Left ventricle myocardium inferior (tissue), 1 donor: ENCODE data around the gene ST7. TPM values are rescaled to one million over a fixed set of nuclear protein-coding genes. Genes with fewer than 3 reads are reported as not detected.

Experiments
- DNase-seq: peaks from one replicate; pipeline ENCODE4 v3.0.0-alpha.2; 2020
- H3K27ac ChIP-seq: fragments of 200-600 bp; replicated peaks from 2 replicates; pipeline ENCODE4 v1.8.0; 2021
- H3K27me3 ChIP-seq: fragments of 200-600 bp; 2 replicates; pipeline ENCODE4 v1.8.0; 2021; ENCODE audit warnings: low read depth
- H3K36me3 ChIP-seq: fragments of 200-600 bp; 2 replicates; pipeline ENCODE4 v1.8.0; 2021
- H3K4me1 ChIP-seq: fragments of 200-600 bp; 2 replicates; pipeline ENCODE4 v1.8.0; 2021
- H3K4me3 ChIP-seq: fragments of 200-600 bp; 2 replicates; pipeline ENCODE4 v1.8.0; 2021; ENCODE audit warnings: mild to moderate bottlenecking, moderate library complexity
- H3K9me3 ChIP-seq: fragments of 200-600 bp; replicated peaks from 2 replicates; pipeline ENCODE4 v1.8.0; 2021
- CTCF ChIP-seq: fragments of 200-600 bp; IDR thresholded peaks from 2 replicates; pipeline ENCODE4 v1.8.0; 2021; ENCODE audit warnings: antibody characterized with exemption, mild to moderate bottlenecking, borderline replicate concordance
- intact Hi-C: fragments of 100-400 bp; cut with micrococcal nuclease; formaldehyde crosslinking; loops from one replicate; pipeline ENCODE4 v1.11.0; 2022
- total RNA-seq: library from RNA; stranded (reverse); fragmentation: NEBNext Ultra II Directional; extraction: Animal tissue kit (Norgen Biotek cat#: 25700); gene quantifications from one replicate; pipeline ENCODE4 v1.2.1, GENCODE V29; 2021
- donor health status: DM: no; HTN: yes; CAD: no; lungs with severe emphysema.

Gene ST7
- total RNA-seq, 1 donor from 2014 or later: 28.5 TPM

- Histone ChIP-seq H3K4me1 (no peaks in the 10 kb centered on the region), H3K36me3 (no peaks in the 10 kb centered on the region), H3K27ac (no peak overlapping the region), H3K4me3 (no peak overlapping the region), H3K9me3 (no peaks in the 10 kb centered on the region), H3K27me3 (no peaks in the 10 kb centered on the region)
- no peak for TF ChIP-seq CTCF
- DNase-seq: no peak
- intact Hi-C loops: loop anchor here (10.0 kb wide), 1 partner anchor 46 kb away; no protein-coding TSS in a partner anchor
Measured at GRCh38 chr7:116938678-116939077, 14.6 kb upstream of the ST7 start.

DNA sequence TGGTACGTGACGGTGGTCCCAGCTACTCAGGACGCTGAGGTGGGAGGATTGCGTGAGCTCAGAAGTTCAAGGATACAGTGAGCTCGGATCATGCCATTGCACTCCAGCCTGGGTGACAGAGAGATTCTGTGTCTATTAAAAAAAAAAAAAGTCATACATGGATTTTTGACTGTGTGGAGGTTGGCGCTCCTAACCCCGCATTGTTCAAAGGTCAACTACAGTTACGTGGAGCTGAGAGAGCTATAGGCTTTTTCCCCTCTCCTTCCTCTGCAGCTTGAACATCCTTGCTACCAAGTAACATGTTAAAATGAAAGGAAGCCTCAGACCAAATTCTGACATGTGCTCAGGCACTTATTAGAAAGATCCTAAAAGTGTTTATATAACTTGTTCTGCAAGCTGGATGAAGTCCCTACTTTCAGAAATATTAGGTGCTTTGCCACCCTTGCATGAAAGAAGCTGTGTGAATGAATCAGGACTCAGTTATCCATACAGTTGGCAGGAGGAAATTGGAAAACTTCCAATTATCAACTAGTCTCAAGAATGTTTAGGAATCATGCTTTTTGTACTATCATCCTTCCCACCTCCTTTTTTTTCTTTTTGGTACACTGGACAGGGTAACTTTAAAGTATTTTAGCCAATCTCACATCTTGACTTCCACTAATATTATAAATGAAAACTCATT lies 12.5 kb upstream of the ST7 start:
- intact Hi-C loops: no loop called here

DNA sequence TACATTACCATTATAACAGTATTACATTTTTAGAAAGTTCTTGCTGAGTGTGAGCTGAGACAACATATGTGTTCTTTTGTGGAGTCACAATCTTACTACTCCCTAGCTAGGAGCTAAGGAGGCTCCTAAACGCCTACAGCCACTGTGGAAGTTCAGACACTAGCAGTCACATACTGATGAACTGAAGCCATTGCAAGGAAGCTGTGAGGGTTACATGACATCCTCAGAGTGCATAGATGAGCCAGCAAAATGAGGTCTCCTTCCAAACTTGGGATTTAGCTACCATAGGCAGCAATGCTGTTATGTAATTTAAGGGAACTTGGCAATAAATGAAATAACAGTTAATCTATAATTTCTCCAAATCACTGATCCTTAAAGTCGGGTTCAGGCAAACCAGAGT lies 10.8 kb upstream of the ST7 start:
- Histone ChIP-seq H3K4me3 (no peak overlapping the region), H3K27me3 (no peaks in the 10 kb centered on the region), H3K27ac (no peak overlapping the region), H3K4me1 (no peaks in the 10 kb centered on the region), H3K9me3 (no peaks in the 10 kb centered on the region), H3K36me3 (no peaks in the 10 kb centered on the region)
- intact Hi-C loops: no loop called here
- no peak for DNase-seq
- TF ChIP-seq CTCF: no peak

More for the DNA sequence above, 12.5 kb upstream of the ST7 start:
- no peaks in the 10 kb centered on the region for H3K4me1 ChIP-seq
- H3K27me3 ChIP-seq: no peaks in the 10 kb centered on the region
- no peak overlapping the region for H3K4me3 ChIP-seq
- no peak for TF ChIP-seq CTCF
- no peaks in the 10 kb centered on the region for H3K36me3 ChIP-seq
- DNase-seq: no peak
- H3K9me3 ChIP-seq: no peaks in the 10 kb centered on the region
- no peak overlapping the region for H3K27ac ChIP-seq

DNA sequence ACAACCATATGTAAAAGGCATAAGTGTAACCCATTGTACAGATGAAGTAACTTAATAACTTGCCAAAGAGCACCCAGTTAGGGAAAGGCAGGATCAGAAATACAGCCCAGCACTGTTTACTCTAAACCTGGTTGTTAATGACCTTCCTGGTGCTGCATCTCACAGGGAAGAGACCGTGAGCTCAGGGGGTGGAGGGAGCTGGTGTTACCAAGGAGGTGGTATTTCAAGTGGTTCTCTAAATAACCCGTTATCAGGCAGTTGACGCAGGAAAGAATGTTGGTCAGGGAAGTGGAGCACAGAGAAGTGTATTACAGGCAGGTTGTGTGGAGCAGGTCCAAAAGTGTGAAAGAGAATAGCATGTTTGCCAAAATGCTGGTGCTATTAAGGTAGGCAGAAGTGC lies 4.4 kb upstream of the ST7 start:
- TF ChIP-seq CTCF: no peak
- H3K36me3 ChIP-seq: no peaks in the 10 kb centered on the region
- H3K4me1 ChIP-seq: peaks cover 21% of the 10 kb centered on the region
- no peaks in the 10 kb centered on the region for H3K9me3 ChIP-seq
- no peaks in the 10 kb centered on the region for H3K27me3 ChIP-seq
- peak overlapping the region; percentile 50 for H3K4me3 ChIP-seq
- H3K27ac ChIP-seq: peak overlapping the region; percentile 100
- peak; percentile 51 for DNase-seq
- intact Hi-C loops: no loop called here

GRCh38 chr7:116949941-116950801 lies 3.1 kb upstream of the ST7 start:
- no peak for DNase-seq
- Histone ChIP-seq H3K4me1 (peaks cover 33% of the 10 kb centered on the region), H3K4me3 (peak overlapping the region; percentile 50), H3K9me3 (no peaks in the 10 kb centered on the region), H3K27ac (peak overlapping the region; percentile 100), H3K36me3 (no peaks in the 10 kb centered on the region), H3K27me3 (no peaks in the 10 kb centered on the region)
- no peak for TF ChIP-seq CTCF
- intact Hi-C loops: no loop called here
